Measurements from ENCODE around the gene AFAP1L1.

The AFAP1L1 gene

DNA sequence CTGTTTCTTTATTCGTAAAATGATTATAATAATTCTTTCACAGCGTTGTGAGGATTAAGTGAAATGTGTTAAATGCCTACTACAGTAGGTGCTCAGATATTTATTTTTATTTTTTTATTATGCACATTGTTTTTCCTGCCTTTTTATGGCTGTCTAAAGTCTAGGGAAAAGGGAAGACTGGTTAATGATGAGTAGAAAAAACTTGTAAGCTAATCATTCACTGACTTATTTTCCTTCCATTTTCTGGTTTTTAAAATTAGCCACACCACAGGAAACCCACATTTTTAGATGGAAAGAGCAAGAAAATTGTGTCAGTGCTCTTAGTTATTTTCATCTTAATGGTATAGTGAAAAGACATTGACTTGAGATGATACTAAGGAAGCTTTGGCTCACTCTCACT lies 82.3 kb downstream of the AFAP1L1 start:
- Mint-ChIP-seq H3K27me3 (no peaks in the 10 kb centered on the region), H3K27ac (peak overlapping the region; percentile 13), H3K36me3 (ENCODE audit: low read depth) (peaks cover 64% of the 10 kb centered on the region), H3K4me3 (no peak overlapping the region), H3K4me1 (peaks cover 77% of the 10 kb centered on the region), H3K9me3 (no peaks in the 10 kb centered on the region)
- ATAC-seq = no peak
- no peak for DNase-seq

DNA sequence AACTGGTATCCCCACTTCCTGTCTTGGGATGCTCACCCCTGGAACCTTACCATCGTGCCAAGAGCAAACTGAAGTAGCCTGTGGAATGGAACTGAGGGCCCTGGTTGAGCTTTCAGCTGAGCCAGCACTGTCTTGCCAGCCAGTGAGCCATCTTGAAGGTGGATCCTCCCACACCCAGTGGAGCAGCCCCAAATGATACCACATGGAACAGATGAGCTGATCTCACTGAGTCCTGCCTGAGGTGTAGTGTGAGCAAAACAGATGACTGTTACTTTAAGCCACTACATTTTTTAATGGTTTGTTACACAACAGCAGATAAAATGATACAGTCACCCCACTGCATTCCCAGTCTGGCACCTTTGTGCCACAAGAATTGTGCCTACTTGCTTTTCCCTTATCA lies 84.0 kb downstream of the AFAP1L1 start:
- Mint-ChIP-seq H3K27me3 (no peaks in the 10 kb centered on the region), H3K4me3 (no peak overlapping the region), H3K36me3 (ENCODE audit: low read depth) (peaks cover 48% of the 10 kb centered on the region), H3K27ac (peak overlapping the region; percentile 53), H3K4me1 (peaks cover 77% of the 10 kb centered on the region), H3K9me3 (no peaks in the 10 kb centered on the region)
- DNase-seq = no peak
- ATAC-seq = no peak

DNA sequence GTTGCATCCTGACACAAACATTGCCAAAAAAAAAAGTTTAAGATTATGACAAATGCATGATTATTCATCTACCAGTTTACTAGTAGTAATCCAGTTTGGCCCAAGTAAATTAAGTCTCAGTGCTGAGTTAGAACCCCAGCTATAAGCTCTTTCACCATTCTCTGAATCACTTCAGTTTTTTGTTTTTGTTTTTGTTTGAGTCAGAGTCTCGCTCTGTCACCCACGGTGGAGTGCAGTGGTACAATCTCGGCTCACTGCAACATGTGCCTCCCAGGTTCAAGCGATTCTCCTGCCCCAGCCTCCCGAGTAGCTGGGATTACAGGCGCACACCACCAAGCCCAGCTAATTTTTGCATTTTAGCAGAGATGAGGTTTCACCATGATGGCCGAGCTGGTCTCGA lies 84.7 kb downstream of the AFAP1L1 start:
- DNase-seq (no peak), ATAC-seq (no peak)
- no peaks in the 10 kb centered on the region for H3K9me3 Mint-ChIP-seq
- no peak overlapping the region for H3K27ac Mint-ChIP-seq
- H3K27me3 Mint-ChIP-seq = no peaks in the 10 kb centered on the region
- peaks cover 74% of the 10 kb centered on the region for H3K4me1 Mint-ChIP-seq
- peaks cover 41% of the 10 kb centered on the region for H3K36me3 Mint-ChIP-seq (ENCODE audit: low read depth)
- H3K4me3 Mint-ChIP-seq = peak overlapping the region; percentile 39

DNA sequence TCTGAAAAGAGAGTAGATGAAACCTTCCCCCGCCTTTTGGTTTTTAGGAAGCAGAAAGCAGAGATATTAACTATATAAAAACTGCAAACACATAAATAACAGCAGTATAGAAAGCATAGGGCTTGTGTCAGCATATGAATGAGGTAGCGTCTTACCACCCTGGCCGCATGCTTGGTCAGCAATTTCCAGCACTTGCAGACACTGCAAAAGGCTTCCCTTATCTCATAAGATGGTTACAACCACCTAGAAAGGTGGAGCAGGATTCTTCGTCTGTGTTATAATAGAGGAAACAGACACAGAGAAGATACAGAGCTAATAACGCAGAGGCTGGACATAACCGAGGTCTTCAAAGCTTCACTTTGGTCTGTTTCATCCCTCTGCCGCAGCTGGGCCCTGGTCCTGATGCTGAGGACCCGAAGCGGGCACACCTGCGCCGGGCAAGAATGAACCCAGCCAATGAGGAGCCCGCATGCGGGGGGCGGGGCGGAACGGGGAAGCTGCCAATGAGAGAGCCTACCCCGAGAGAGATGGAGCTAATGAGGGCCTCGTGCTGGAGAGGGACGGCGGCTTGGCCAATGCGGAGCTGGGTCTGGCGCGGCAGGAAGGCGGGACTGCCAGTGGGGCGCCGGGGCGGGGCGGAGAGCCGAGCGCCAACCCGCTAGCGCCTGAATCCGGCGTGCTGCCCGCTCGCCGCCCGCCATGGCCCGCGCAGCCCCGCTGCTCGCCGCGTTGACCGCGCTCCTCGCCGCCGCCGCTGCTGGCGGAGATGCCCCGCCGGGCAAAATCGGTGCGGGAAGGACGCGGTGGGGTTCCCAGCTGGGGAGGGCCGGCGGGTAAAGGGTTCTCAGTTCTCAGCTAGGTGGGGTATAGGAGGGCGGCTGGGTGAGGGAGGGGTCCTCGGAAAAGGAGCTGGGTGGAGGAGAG lies 86.0 kb downstream of the AFAP1L1 start, which contains the start of gene PCYOX1L:
PCYOX1L (plus strand) TSS at position 677 of the 924 bp plus-strand sequence; CDS start at position 700, 23 bp downstream.
- no peaks in the 10 kb centered on the region for H3K9me3 Mint-ChIP-seq
- peaks cover 29% of the 10 kb centered on the region for H3K36me3 Mint-ChIP-seq (ENCODE audit: low read depth)
- H3K27ac Mint-ChIP-seq = peak within 1 kb of the TSS; percentile 89
- ATAC-seq = peak; percentile 99
- peak within 1 kb of the TSS; percentile 95 for H3K4me3 Mint-ChIP-seq
- DNase-seq = peak; percentile 98
- H3K27me3 Mint-ChIP-seq = no peaks in the 10 kb centered on the region
- H3K4me1 Mint-ChIP-seq = peaks cover 62% of the 10 kb centered on the region

DNA sequence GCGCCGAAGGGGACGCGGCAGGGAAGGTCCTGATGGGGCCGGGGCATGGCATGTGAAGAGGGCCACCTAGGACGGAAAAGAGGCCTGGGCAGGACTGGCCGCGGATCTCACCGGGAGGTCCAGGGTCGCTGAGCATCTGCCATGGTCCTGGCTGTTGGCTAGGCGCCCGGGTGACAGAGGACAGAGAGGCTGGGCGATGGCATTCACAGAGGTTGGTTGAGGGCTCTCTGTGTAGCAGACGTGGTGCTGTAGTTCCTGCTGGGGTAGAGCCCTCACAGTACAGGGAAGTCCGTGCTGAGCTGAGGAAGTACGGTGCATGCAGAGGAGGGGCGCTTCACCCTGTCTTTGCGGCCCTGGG lies 86.6 kb downstream of the AFAP1L1 start:
- Mint-ChIP-seq H3K4me3 (peak overlapping the region; percentile 95), H3K27me3 (no peaks in the 10 kb centered on the region), H3K9me3 (no peaks in the 10 kb centered on the region), H3K36me3 (ENCODE audit: low read depth) (peaks cover 26% of the 10 kb centered on the region), H3K27ac (peak overlapping the region; percentile 89), H3K4me1 (peaks cover 59% of the 10 kb centered on the region)
- DNase-seq (peak; percentile 18), ATAC-seq (peak; percentile 6)

DNA sequence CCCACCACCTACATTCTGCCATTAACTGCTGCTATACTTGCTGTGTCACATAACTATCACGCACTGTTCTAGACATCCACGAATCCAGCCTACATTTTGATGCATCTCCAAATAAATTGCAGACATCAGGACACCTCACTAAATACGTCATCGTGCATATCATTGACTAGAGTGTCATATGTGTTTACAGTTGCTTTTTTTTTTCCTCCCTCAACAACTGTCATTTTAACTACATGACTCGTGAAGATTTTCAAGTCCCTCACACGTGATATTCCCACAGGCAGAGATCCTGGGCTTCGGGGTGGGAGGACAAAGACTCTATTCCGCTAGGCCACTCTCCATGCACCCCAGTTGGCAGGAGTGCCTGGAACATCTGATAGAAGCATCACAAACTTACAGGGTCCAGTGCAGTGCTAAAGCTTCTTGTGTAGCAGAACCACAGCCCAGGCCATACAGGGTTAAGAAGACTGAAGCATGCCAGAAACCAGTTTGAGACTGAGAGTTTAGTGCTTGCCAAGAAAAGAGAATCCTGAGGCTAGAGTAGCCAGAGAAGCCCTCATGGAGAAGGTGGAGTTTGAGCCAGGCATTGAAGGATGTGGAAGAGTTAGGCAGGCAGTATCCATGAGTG lies 87.3 kb downstream of the AFAP1L1 start:
- no peaks in the 10 kb centered on the region for H3K27me3 Mint-ChIP-seq
- ATAC-seq (no peak), DNase-seq (no peak)
- H3K27ac Mint-ChIP-seq = peak overlapping the region; percentile 52
- H3K9me3 Mint-ChIP-seq = no peaks in the 10 kb centered on the region
- H3K36me3 Mint-ChIP-seq (ENCODE audit: low read depth) = peaks cover 20% of the 10 kb centered on the region
- H3K4me3 Mint-ChIP-seq = peak overlapping the region; percentile 95
- H3K4me1 Mint-ChIP-seq = peaks cover 54% of the 10 kb centered on the region

DNA sequence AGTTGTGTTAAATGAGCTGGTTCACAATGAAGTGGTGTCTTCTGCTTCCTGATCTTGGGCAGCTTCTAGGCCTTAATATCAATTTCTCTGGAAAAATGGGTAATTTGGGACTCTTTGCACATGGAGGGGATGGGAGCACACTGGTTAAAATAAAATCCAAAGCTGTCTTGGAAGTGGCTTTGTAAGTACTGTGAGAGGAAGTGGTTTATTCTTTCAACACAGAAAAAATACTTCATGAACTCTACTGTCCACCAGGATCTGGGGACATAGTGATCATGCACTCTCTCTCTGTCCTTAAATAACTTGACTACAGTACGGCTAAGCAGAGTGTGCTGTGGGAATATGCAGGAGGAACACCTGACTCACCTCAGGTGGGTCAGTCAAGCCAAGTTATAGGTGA lies 88.6 kb downstream of the AFAP1L1 start:
- H3K9me3 Mint-ChIP-seq = no peaks in the 10 kb centered on the region
- no peak for ATAC-seq
- H3K27ac Mint-ChIP-seq = no peak overlapping the region
- H3K27me3 Mint-ChIP-seq = no peaks in the 10 kb centered on the region
- H3K36me3 Mint-ChIP-seq (ENCODE audit: low read depth) = peaks cover 9% of the 10 kb centered on the region
- H3K4me3 Mint-ChIP-seq = no peak overlapping the region
- H3K4me1 Mint-ChIP-seq = peaks cover 47% of the 10 kb centered on the region
- DNase-seq = no peak

DNA sequence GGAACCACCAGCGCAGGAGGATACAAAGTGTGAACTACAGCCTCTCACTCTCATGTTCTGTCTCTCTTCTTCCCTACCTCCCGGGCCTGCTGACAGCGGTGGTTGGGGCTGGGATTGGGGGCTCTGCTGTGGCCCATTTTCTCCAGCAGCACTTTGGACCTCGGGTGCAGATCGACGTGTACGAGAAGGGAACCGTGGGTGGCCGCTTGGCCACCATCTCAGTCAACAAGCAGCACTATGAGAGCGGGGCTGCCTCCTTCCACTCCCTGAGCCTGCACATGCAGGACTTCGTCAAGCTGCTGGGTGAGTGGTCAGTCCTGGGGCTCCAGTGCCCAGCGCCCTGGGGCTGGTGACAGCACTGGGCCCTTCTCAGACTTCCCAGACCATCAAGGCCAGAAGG lies 90.9 kb downstream of the AFAP1L1 start:
- H3K4me1 Mint-ChIP-seq = peaks cover 28% of the 10 kb centered on the region
- ATAC-seq = no peak
- no peaks in the 10 kb centered on the region for H3K9me3 Mint-ChIP-seq
- peaks cover 2% of the 10 kb centered on the region for H3K36me3 Mint-ChIP-seq (ENCODE audit: low read depth)
- no peak overlapping the region for H3K27ac Mint-ChIP-seq
- no peak for DNase-seq
- no peaks in the 10 kb centered on the region for H3K27me3 Mint-ChIP-seq
- H3K4me3 Mint-ChIP-seq = no peak overlapping the region

DNA sequence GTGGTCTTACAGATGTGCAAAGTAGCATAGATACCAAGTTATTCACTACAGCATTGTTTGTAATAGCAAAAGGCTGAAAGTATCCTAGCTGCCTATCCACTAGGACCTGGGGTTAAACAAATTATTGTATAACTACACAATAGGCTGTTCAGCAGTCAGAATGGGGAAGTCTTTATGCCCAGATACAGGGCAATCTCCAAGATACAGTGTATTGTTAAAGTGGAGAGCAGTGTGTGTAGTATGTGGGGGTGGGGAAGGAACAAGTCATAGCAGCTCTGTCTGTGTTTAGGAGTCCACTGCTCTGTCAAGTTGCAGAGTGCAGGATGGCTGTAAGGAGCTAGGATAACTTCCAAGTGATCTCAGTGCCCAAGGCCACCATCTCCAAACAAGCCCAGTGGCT lies 91.7 kb downstream of the AFAP1L1 start:
- Mint-ChIP-seq H3K27ac (no peak overlapping the region), H3K9me3 (no peaks in the 10 kb centered on the region), H3K27me3 (no peaks in the 10 kb centered on the region), H3K4me3 (no peak overlapping the region), H3K4me1 (peaks cover 25% of the 10 kb centered on the region), H3K36me3 (ENCODE audit: low read depth) (peaks cover 5% of the 10 kb centered on the region)
- no peak for DNase-seq
- ATAC-seq = no peak

DNA sequence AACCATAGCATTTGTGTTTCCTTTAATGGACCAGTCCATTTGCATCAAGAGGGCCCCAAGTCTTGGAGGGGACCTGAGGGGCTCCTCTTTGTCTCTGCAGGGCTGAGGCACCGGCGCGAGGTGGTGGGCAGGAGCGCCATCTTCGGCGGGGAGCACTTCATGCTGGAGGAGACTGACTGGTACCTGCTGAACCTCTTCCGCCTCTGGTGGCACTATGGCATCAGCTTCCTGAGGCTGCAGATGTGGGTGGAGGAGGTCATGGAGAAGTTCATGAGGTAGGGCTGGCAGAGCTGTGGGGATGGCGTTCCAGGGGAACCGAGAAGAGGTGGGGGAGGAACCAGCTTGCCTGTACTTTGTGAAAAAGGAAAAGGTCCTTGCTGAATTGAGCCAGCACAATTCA lies 92.3 kb downstream of the AFAP1L1 start:
- Mint-ChIP-seq H3K27me3 (no peaks in the 10 kb centered on the region), H3K4me3 (no peak overlapping the region), H3K9me3 (no peaks in the 10 kb centered on the region), H3K27ac (no peak overlapping the region), H3K36me3 (ENCODE audit: low read depth) (peaks cover 6% of the 10 kb centered on the region), H3K4me1 (peaks cover 20% of the 10 kb centered on the region)
- no peak for DNase-seq
- ATAC-seq = no peak

DNA sequence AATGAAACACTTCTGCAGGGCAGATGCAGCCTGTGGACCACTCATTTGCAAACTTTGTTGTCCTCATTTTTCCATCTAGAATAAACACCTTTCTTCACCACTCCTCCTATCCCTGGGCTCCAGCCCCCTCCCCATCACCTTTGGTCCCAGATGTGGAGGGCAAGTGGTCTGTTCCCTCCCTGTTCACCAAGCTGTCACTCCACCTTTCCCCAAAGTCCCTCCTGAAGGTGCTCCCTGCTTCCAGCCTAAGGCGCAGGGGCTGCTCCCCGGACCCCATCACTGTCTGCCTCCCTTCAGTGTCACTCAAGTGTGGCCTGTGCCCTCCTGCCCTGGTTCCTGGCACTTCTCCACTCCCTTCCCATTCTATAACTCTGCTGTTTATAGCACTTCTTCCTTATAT lies 93.1 kb downstream of the AFAP1L1 start:
- Mint-ChIP-seq H3K9me3 (no peaks in the 10 kb centered on the region), H3K4me1 (peaks cover 14% of the 10 kb centered on the region), H3K4me3 (no peak overlapping the region), H3K27ac (no peak overlapping the region), H3K36me3 (ENCODE audit: low read depth) (peaks cover 4% of the 10 kb centered on the region), H3K27me3 (no peaks in the 10 kb centered on the region)
- no peak for ATAC-seq
- no peak for DNase-seq

DNA sequence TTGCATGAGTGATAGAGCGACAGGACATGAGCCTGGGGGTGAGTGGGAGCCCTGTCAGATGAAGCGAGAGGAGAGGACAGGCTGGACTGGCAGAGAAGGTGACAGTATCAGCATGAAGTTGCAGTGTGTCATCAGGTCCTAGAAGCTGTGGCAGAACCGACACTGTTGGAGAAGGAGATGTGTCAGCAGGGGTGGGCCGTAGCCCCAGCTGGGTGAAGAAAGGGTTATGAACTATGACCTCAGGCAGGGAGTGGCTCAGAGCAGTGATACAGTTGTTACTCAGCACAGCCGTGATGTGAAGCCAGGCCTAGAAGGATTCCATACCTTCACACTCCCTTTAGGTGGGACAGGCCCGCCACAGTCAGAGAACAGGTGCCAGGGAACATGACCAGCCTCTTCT lies 93.8 kb downstream of the AFAP1L1 start:
- peaks cover 7% of the 10 kb centered on the region for H3K4me1 Mint-ChIP-seq
- no peaks in the 10 kb centered on the region for H3K9me3 Mint-ChIP-seq
- ATAC-seq = peak; percentile 6
- H3K27me3 Mint-ChIP-seq = no peaks in the 10 kb centered on the region
- no peak overlapping the region for H3K27ac Mint-ChIP-seq
- peaks cover 4% of the 10 kb centered on the region for H3K36me3 Mint-ChIP-seq (ENCODE audit: low read depth)
- H3K4me3 Mint-ChIP-seq = no peak overlapping the region
- no peak for DNase-seq

DNA sequence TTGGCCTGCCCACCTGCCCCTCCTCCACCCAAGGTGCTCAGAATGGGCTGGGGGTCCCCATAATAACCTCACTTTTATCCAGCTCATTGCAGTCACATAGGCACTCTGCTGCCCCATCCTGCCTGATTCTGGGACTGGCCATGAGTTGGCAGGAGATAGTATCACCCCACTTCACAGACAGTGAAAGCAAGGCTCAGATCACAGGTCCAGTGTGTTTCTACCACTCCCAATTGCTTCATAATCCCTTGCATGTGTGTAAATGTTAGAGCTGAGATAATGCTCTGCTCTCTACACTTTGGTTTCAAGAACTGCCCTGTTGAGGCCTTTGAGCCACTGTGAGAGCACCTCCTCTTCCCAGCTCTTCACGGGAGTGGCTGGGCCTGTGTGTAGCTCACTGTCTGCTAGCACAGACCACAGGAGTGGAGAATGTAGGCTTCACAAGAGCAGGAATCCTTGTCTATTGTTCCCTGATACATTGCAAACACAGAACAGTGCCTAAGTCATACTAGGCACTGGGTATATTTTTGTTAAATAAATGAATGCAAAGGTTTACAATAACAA lies 94.6 kb downstream of the AFAP1L1 start:
- Mint-ChIP-seq H3K4me3 (no peak overlapping the region), H3K4me1 (peaks cover 2% of the 10 kb centered on the region), H3K9me3 (no peaks in the 10 kb centered on the region), H3K27ac (no peak overlapping the region), H3K27me3 (no peaks in the 10 kb centered on the region), H3K36me3 (ENCODE audit: low read depth) (peaks cover 4% of the 10 kb centered on the region)
- DNase-seq = no peak
- no peak for ATAC-seq

DNA sequence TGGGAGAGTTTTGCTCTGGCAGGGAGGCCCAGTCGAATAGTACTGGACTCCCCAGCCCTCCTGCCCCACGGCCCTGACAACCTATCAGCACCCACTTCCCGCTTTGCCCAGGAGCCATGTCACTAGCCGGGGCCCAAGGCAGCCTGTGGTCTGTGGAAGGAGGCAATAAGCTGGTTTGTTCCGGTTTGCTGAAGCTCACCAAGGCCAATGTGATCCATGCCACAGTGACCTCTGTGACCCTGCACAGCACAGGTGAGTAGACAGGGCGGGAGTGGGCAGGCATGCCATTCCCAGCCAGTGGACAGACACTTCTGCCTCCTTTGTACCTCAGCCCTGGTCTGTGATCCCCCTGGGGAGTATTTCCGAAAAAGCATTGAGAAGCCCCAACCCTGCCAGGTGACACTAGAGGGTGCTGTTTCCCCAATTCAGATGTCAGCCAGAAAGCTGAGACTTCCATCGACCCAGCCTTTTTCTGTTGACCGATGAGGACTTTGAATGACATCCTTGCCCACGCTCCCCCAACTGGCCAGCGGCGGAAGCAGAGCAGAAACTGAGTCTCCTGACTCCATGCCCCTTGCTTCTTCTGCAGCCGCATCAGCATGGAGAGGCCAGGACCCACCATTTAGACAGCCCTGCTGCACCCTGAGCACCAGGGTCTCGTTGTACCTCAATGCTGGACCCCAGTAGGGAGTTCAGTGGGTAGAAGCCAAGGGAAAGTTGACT lies 95.8 kb downstream of the AFAP1L1 start:
- ATAC-seq (peak; percentile 62), DNase-seq (peak; percentile 53)
- H3K27me3 Mint-ChIP-seq = no peaks in the 10 kb centered on the region
- peaks cover 2% of the 10 kb centered on the region for H3K4me1 Mint-ChIP-seq
- peaks cover 4% of the 10 kb centered on the region for H3K36me3 Mint-ChIP-seq (ENCODE audit: low read depth)
- H3K4me3 Mint-ChIP-seq = no peak overlapping the region
- no peak overlapping the region for H3K27ac Mint-ChIP-seq
- H3K9me3 Mint-ChIP-seq = no peaks in the 10 kb centered on the region

Measured in activated naive CD8-positive, alpha-beta T cell treated with anti-CD3 and anti-CD28 coated beads, Interleukin-2, amount 50 U/mL, for 24 hours (primary cell).